ENCODE measurements around the gene OR4A47.
"Not testable (repeated sequence)": the region's sequence is repeated elsewhere in the genome, so short reads cannot be mapped to it uniquely, and the experiment has no call there.

Gene OR4A47

DNA sequence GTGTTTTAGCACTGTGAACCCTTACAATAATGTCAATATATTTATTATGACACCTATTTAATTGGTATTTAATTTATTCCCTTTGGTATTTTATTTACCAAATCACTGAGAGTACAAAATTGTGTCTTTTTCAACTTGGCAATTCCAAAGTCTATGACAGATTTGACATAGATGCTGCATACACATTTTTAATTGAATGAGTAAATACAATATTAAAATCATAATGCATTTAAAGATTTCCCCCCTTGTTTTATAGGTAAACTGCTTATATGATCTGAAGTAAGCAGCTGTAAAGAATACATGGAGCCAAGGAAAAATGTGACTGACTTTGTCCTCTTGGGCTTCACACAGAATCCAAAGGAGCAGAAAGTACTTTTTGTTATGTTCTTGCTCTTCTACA, at the start of gene OR4A47:
TSS of gene OR4A47 (plus strand) at position 301 of the 400 bp plus-strand sequence. CDS start at position 301, 0 bp downstream.
- not testable (repeated sequence) for DNase-seq

GRCh38 chr11:48455909-48456308, 32.7 kb upstream of the OR4A47 start:
- DNase-seq = not testable (repeated sequence)

GRCh38 chr11:48473966-48474365, 14.6 kb upstream of the OR4A47 start:
- DNase-seq = not testable (repeated sequence)

DNA sequence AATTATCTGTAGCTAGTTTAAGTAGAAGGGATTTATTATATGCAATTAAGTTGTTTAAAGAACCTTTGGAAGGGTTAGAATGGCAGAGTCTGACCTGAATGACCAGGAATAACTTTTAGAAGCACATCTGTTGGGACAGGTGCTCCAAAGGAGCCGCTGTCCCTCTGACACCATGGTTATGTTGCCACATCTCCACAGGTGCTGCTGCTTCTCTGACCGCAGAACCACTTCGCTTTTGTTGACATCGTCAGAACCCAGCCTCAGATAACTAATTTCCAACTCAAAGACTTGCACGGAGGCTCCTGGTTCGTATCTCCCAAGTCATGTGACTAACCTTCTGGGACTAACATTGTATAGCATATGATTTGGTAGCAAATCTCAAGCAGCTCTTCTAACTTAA, 13.9 kb upstream of the OR4A47 start:
- DNase-seq = not testable (repeated sequence)

DNA sequence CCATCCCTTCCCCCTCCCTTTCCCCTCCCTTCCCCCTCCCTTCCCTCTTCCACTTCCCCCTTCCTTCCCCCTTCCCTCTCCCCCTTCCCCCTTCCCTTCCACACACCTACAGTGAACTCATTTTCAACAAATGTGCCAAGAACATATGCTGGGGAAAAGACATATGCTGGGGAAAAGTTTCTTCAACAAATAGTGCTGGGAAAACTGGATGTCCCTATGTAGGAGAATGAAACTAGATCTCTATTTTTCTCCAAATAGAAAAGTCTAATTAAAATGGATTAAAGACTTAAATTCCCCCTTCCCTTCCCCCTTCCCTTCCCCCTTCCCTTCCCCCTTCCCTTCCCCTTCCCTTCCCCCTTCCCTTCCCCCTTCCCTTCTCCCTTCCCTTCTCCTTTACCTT, 17.6 kb downstream of the OR4A47 start:
- DNase-seq = not testable (repeated sequence)

GRCh38 chr11:48538991-48539390, 50.4 kb downstream of the OR4A47 start:
- DNase-seq = no peak
